Loucy (cell line): Measurements from ENCODE around the gene TSEN2.

ENCODE experiments used
- EZH2phosphoT487 ChIP-seq: fragments of 200-600 bp; IDR thresholded peaks from 2 replicates; pipeline ENCODE4 v1.6.1; 2018; ENCODE audit warnings: antibody characterized with exemption, mild to moderate bottlenecking, moderate library complexity, borderline replicate concordance
- TF ChIP-seq, protein P1 (sequence below): fragments of 200-600 bp; sonication (generic); conservative IDR thresholded peaks from 2 replicates; pipeline ENCODE4 v1.5.1; 2014; ENCODE audit warnings: mild to moderate bottlenecking, antibody characterized with exemption, low read length

DNA sequence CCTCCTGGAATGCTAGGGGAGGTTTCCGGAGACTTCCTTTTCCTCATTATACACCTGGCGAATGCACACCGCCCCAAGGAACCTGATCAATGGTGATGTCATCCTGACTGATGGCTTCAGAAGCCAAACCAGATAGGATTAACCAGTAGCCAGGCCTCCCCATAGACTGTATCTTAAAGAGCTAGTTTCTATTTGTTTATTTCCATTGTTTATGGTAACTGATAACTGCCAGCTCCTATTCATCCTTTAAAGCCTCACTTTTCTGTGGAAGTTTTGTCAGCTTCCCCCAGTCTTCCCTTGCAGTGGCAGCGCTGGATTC lies 61.2 kb downstream of the TSEN2 start, which contains the start of gene MKRN2OS:
- TF ChIP-seq, protein P1, sequence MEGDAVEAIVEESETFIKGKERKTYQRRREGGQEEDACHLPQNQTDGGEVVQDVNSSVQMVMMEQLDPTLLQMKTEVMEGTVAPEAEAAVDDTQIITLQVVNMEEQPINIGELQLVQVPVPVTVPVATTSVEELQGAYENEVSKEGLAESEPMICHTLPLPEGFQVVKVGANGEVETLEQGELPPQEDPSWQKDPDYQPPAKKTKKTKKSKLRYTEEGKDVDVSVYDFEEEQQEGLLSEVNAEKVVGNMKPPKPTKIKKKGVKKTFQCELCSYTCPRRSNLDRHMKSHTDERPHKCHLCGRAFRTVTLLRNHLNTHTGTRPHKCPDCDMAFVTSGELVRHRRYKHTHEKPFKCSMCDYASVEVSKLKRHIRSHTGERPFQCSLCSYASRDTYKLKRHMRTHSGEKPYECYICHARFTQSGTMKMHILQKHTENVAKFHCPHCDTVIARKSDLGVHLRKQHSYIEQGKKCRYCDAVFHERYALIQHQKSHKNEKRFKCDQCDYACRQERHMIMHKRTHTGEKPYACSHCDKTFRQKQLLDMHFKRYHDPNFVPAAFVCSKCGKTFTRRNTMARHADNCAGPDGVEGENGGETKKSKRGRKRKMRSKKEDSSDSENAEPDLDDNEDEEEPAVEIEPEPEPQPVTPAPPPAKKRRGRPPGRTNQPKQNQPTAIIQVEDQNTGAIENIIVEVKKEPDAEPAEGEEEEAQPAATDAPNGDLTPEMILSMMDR: no peak
- no peak for TF ChIP-seq EZH2phosphoT487
